Ovary (tissue), 9 donors: Measurements from ENCODE around the gene TIAL1. TPM values are rescaled to one million over a fixed set of nuclear protein-coding genes. Genes with fewer than 3 reads are reported as not detected.
A peak's percentile ranks its signal among the peaks of the same experiment; 100 is the strongest.

Experiments used
- DNase-seq, 5 donors: peaks; one replicate each; pipeline ENCODE4 v3.0.0-alpha.2; 2019 to 2020
- H3K27ac ChIP-seq, 2 donors: fragments of 200-600 bp; one replicate each; pipeline versions ENCODE4 v1.5.1 to v1.8.0; 2019 to 2022
- H3K27me3 ChIP-seq: fragments of 200-600 bp; one replicate; pipeline ENCODE4 v1.8.0; 2022
- H3K36me3 ChIP-seq: fragments of 200-600 bp; sonication (generic); one replicate; pipeline ENCODE4 v1.5.1; 2019
- H3K4me1 ChIP-seq: one replicate; pipeline ENCODE4 v1.8.1; 2013; ENCODE audit warnings: mild to moderate bottlenecking, moderate library complexity; ENCODE audit not compliant: insufficient read depth
- H3K4me3 ChIP-seq: fragments of 200-600 bp; sonication (generic); one replicate; pipeline ENCODE4 v1.5.1; 2017
- H3K9me3 ChIP-seq, 2 donors: fragments of 200-600 bp in 1 of 2; sonication (generic) in 1 of 2; one replicate each; pipeline versions ENCODE4 v1.5.1 to v1.8.1; 2013 to 2019; ENCODE audit warnings: mild to moderate bottlenecking in 1 of 2, moderate library complexity in 1 of 2
- CTCF ChIP-seq, 3 donors: fragments of 450-650 bp in 2 of 3; fragments of 200-600 bp in 1 of 3; IDR thresholded peaks; one replicate each; pipeline versions ENCODE4 v1.5.1 to v1.8.0; 2016 to 2022; ENCODE audit warnings: antibody characterized with exemption in 3 of 3, mild to moderate bottlenecking in 1 of 3
- EP300 ChIP-seq: sonication (generic); formaldehyde crosslinking; IDR thresholded peaks from one replicate; pipeline ENCODE4 v1.6.1; 2017; ENCODE audit warnings: antibody characterized with exemption
- POLR2A ChIP-seq: fragments of 450-650 bp; IDR thresholded peaks from one replicate; pipeline ENCODE4 v1.6.1; 2017; ENCODE audit warnings: antibody characterized with exemption, mild to moderate bottlenecking, moderate library complexity
- WGBS, 3 donors: extraction: QIAGEN DNeasy Blood & Tissue Kit in 1 of 3; methylation state at CpG; one replicate each; pipeline versions ENCODE4 v1.1.5 to v1.1.7; 2013 to 2017; 5-methylcytosine and 5-hydroxymethylcytosine counted together
- intact Hi-C, 4 donors: fragments of 100-400 bp; cut with DNase I; formaldehyde crosslinking; loops; one replicate each; pipeline versions ENCODE4 v1.11.0 to v1.15.1; 2022 to 2023
- polyA plus RNA-seq, 2 donors: library from polyadenylated mRNA; stranded (reverse); fragments of 200-250 nt in 1 of 2; fragments of 350-450 nt in 1 of 2; fragmentation: Illumina TruSeq in 1 of 2; extraction: RNeasy Lipid Tissue Mini Kit (QIAGEN cat#74804) in 1 of 2; gene quantifications; one replicate each; pipeline ENCODE4 v1.2.3, GENCODE V29; 2013 to 2014
- total RNA-seq, 7 donors: library from RNA; depleted of rRNA in 2 of 7; stranded (reverse); fragments of >200 nt in 2 of 7; fragmentation: NEBNext Ultra II Directional in 3 of 7; extraction: Animal tissue kit (Norgen Biotek cat#: 25700) in 3 of 7; gene quantifications; one replicate each; pipeline versions ENCODE4 v1.1.0 to v1.2.4, GENCODE V29; 2016 to 2023
- donor health status: DM: no; HTN: no; CAD: no; lungs with moderate emphysema.
- donor health status: DM: no; HTN: no; CAD: no.
- donor health status: Bipolar disorder and iron deficiency.
- donor health status: DM: yes; HTN: yes; CAD: no.
- donor health status: DM: no; HTN: no; CAD: no.
- donor health status: DM: yes; HTN: yes; CAD: no.

TIAL1 gene
- total and polyA plus RNA-seq, 9 donors, result 48.2 to 113 (median 99.5) TPM

GRCh38 chr10:119602241-119603095 lies 5.7 kb upstream of the TIAL1 start:
- 58 to 63% (median 60%) methylated on average over 2 of the region's 2 CpGs for whole genome bisulfite sequencing, 3 donors
- no peaks in the 10 kb centered on the region for H3K27me3 ChIP-seq
- intact Hi-C loops, result loop anchor here in 1 of 4 donors (5.0 kb wide), 1 partner anchor 50 kb away; the partner anchor contains the start of gene BAG3
- H3K9me3 ChIP-seq, result no peaks in the 10 kb centered on the region
- TF ChIP-seq POLR2A, result no peak
- no peak for TF ChIP-seq EP300
- no peak for TF ChIP-seq CTCF (IDR thresholded peaks at IDR 0.05)
- H3K4me3 ChIP-seq, result no peak overlapping the region
- DNase-seq, result no peak
- H3K4me1 ChIP-seq, result peaks cover 1% of the 10 kb centered on the region
- no peaks in the 10 kb centered on the region for H3K36me3 ChIP-seq
- H3K27ac ChIP-seq, result no peak overlapping the region

GRCh38 chr10:119598397-119598796 lies 1.6 kb upstream of the TIAL1 start:
- 95 to 97% (median 97%) methylated on average over 7 of the region's 7 CpGs for WGBS, 3 donors
- no peak overlapping the region for H3K4me3 ChIP-seq
- TF ChIP-seq CTCF (IDR thresholded peaks at IDR 0.05) (no peak), EP300 (no peak), POLR2A (no peak)
- no peak for DNase-seq
- H3K36me3 ChIP-seq, result no peaks in the 10 kb centered on the region
- H3K4me1 ChIP-seq, result peaks cover 3% of the 10 kb centered on the region
- no peaks in the 10 kb centered on the region for H3K9me3 ChIP-seq
- H3K27ac ChIP-seq, result no peak overlapping the region
- intact Hi-C loops, result loop anchor here in 1 of 4 donors (10.0 kb wide), 1 partner anchor 56 kb away; the partner anchor contains the start of gene BAG3
- H3K27me3 ChIP-seq, result no peaks in the 10 kb centered on the region

- Histone ChIP-seq H3K9me3 (no peaks in the 10 kb centered on the region), H3K4me3 (peak overlapping the region; percentile 29), H3K27ac (peak overlapping the region in 1 of 2 donors; percentile 93), H3K36me3 (no peaks in the 10 kb centered on the region), H3K4me1 (peaks cover 3% of the 10 kb centered on the region), H3K27me3 (no peaks in the 10 kb centered on the region)
- WGBS, 3 donors, result 43 to 50% (median 45%) methylated on average over 21 of the region's 21 CpGs
- no peak for TF ChIP-seq CTCF (IDR thresholded peaks at IDR 0.05)
- TF ChIP-seq EP300, result no peak
- no peak for TF ChIP-seq POLR2A
- intact Hi-C loops, result loop anchor here in 1 of 4 donors (10.0 kb wide), 1 partner anchor 57 kb away; the partner anchor contains the start of gene BAG3
- peak in 1 of 5 donors; percentile 32 for DNase-seq
Measured at GRCh38 chr10:119597405-119598186, 832 bp upstream of the TIAL1 start.
